GM23338 (cell line): ENCODE measurements around the gene HNRNPR. TPM values are rescaled to one million over a fixed set of nuclear protein-coding genes. Genes with fewer than 3 reads are reported as not detected.

ENCODE experiments used
- ATAC-seq: fragments of 200-7000 bp; cut with Tn5 transposase; 3 replicates; pipeline ENCODE4 v1.9.1; 2020
- DNase-seq: peaks from one replicate; pipeline ENCODE4 v3.0.0-alpha.2; 2015; ENCODE audit warnings: low spot score
- H2AFZ ChIP-seq: fragments of 200-600 bp; sonication (generic); 2 replicates; pipeline ENCODE4 v1.8.0; 2016; ENCODE audit warnings: antibody characterized with exemption, mild to moderate bottlenecking, moderate library complexity
- H3F3A ChIP-seq: fragments of 200-600 bp; sonication (generic); replicated peaks from 2 replicates; pipeline ENCODE4 v1.8.0; 2017; ENCODE audit warnings: antibody characterized with exemption, mixed run types, low read depth
- H3K27ac ChIP-seq: fragments of 200-600 bp; sonication (generic); 2 replicates; pipeline ENCODE4 v1.6.1; 2016; ENCODE audit warnings: low read depth
- H3K27me3 ChIP-seq: fragments of 200-600 bp; sonication (generic); 2 replicates; pipeline ENCODE4 v1.8.0; 2016; ENCODE audit warnings: mild to moderate bottlenecking, mixed run types, moderate library complexity; ENCODE audit not compliant: insufficient read depth
- H3K36me3 ChIP-seq: fragments of 200-600 bp; sonication (generic); 2 replicates; pipeline ENCODE4 v1.8.0; 2016; ENCODE audit warnings: mild to moderate bottlenecking; ENCODE audit not compliant: insufficient read depth
- H3K4me1 ChIP-seq: fragments of 200-600 bp; sonication (generic); 2 replicates; pipeline ENCODE4 v1.8.0; 2016; ENCODE audit warnings: mild to moderate bottlenecking, moderate library complexity; ENCODE audit not compliant: insufficient read depth
- H3K4me2 ChIP-seq: fragments of 200-600 bp; sonication (generic); 2 replicates; pipeline ENCODE4 v1.7.1; 2017; ENCODE audit warnings: mixed run types
- H3K4me3 ChIP-seq: fragments of 200-600 bp; sonication (generic); 2 replicates; pipeline ENCODE4 v1.6.1; 2016; ENCODE audit warnings: mixed run types
- H3K79me2 ChIP-seq: fragments of 200-600 bp; sonication (generic); replicated peaks from 2 replicates; pipeline ENCODE4 v1.8.0; 2017; ENCODE audit warnings: mild to moderate bottlenecking; ENCODE audit not compliant: insufficient read depth
- H3K9me2 ChIP-seq: fragments of 200-600 bp; sonication (generic); 2 replicates; pipeline ENCODE4 v1.8.0; 2017; ENCODE audit not compliant: insufficient read depth
- H4K20me1 ChIP-seq: fragments of 200-600 bp; sonication (generic); replicated peaks from 2 replicates; pipeline ENCODE4 v1.8.0; 2017; ENCODE audit warnings: mild to moderate bottlenecking; ENCODE audit not compliant: insufficient read depth
- H3K27ac Mint-ChIP-seq: 2 replicates; pipeline ENCODE4 v1.8.0; 2020; ENCODE audit warnings: inconsistent platforms, mild to moderate bottlenecking, moderate library complexity, mixed read lengths
- H3K27me3 Mint-ChIP-seq: 3 replicates; pipeline ENCODE4 v1.8.0; 2022; ENCODE audit warnings: low read depth, mild to moderate bottlenecking, moderate library complexity, mixed read lengths, inconsistent platforms; ENCODE audit not compliant: insufficient read depth, poor library complexity
- H3K36me3 Mint-ChIP-seq: 3 replicates; pipeline ENCODE4 v1.8.0; 2021; ENCODE audit warnings: low read depth, mild to moderate bottlenecking, inconsistent platforms, moderate library complexity, mixed read lengths
- H3K4me1 Mint-ChIP-seq: 3 replicates; pipeline ENCODE4 v1.8.0; 2020; ENCODE audit warnings: mild to moderate bottlenecking, inconsistent platforms, mixed read lengths
- H3K4me3 Mint-ChIP-seq: 3 replicates; pipeline ENCODE4 v1.8.0; 2021; ENCODE audit warnings: moderate library complexity, mild to moderate bottlenecking, inconsistent platforms, mixed read lengths
- H3K9me3 Mint-ChIP-seq: 3 replicates; pipeline ENCODE4 v1.8.0; 2020; ENCODE audit warnings: moderate library complexity, mild to moderate bottlenecking, inconsistent platforms, mixed read lengths
- CREB1 ChIP-seq: fragments of 250-450 bp; sonication (Bioruptor Pico); IDR thresholded peaks from 2 replicates; pipeline ENCODE4 v1.5.0; 2020; ENCODE audit warnings: low read depth, mild to moderate bottlenecking, moderate library complexity
- ETS1 ChIP-seq: IDR thresholded peaks from 2 replicates; pipeline ENCODE4 v1.6.1; 2016; ENCODE audit warnings: antibody characterized with exemption
- EZH2 ChIP-seq: fragments of 200-600 bp; sonication (generic); IDR thresholded peaks from one replicate; pipeline ENCODE4 v1.8.0; 2017; ENCODE audit warnings: antibody characterized with exemption, mild to moderate bottlenecking, low read depth; ENCODE audit not compliant: unreplicated experiment
- EZH2phosphoT487 ChIP-seq: fragments of 200-600 bp; sonication (generic); IDR thresholded peaks from one replicate; pipeline ENCODE4 v1.8.1; 2018; ENCODE audit warnings: antibody characterized with exemption; ENCODE audit not compliant: unreplicated experiment
- JUNB ChIP-seq: IDR thresholded peaks from one replicate; pipeline ENCODE4 v1.6.1; 2016; ENCODE audit warnings: antibody characterized with exemption; ENCODE audit not compliant: unreplicated experiment
- POLR2AphosphoS5 ChIP-seq: IDR thresholded peaks from 2 replicates; pipeline ENCODE4 v1.6.1; 2016; ENCODE audit warnings: antibody characterized with exemption, low read depth
- STAT1 ChIP-seq: IDR thresholded peaks from one replicate; pipeline ENCODE4 v1.6.1; 2016; ENCODE audit warnings: antibody characterized with exemption; ENCODE audit not compliant: unreplicated experiment
- ZNF331 ChIP-seq: fragments of 250-450 bp; sonication (Bioruptor Pico); IDR thresholded peaks from 2 replicates; pipeline ENCODE4 v1.5.0; 2020; ENCODE audit warnings: low read depth, mild to moderate bottlenecking, moderate library complexity
- long read RNA-seq: library from polyadenylated mRNA; unstranded; transcript quantifications from one replicate; pipeline ENCODE4 v2.0.0, GENCODE V29; 2020; ENCODE audit not compliant: unreplicated experiment
- polyA plus RNA-seq: library from polyadenylated mRNA; unstranded; fragments of >200 nt; fragmentation: Nextera tagmentation; extraction: Ambion mirVana; gene quantifications from 2 replicates; pipeline ENCODE4 v1.2.1, GENCODE V29; 2016
- total RNA-seq: library from RNA; depleted of rRNA; stranded (reverse); fragments of >200 nt; shearing (Covaris generic); gene quantifications from 2 replicates; pipeline ENCODE4 v1.2.3, GENCODE V29; 2014; rRNA removed
- TF ChIP-seq, protein P1 (sequence below): IDR thresholded peaks from one replicate; pipeline ENCODE4 v1.6.1; 2018; ENCODE audit warnings: antibody characterized with exemption; ENCODE audit not compliant: unreplicated experiment

The HNRNPR gene
- total RNA-seq (147 and 169 TPM in 2 replicates), polyA plus RNA-seq (183 and 200 TPM in 2 replicates)
- long read RNA-seq, transcript HNRNPR-202 (11 exons, 2,694 nt): major isoform, 12 of 136 reads
- long read RNA-seq, transcript HNRNPR-201 (11 exons, 2,629 nt): minor isoform, 8 of 136 reads
- long read RNA-seq, partial matches to known transcripts: 74 of 136 reads
- long read RNA-seq, other reads (novel, unspliced or antisense): 40 of 136 reads

GRCh38 chr1:23344111-23344986, at the start of gene HNRNPR:
TSS of gene HNRNPR (minus strand) at chr1:23344284. CDS start at chr1:23341008, 3,276 bp downstream.
- peak within 1 kb of the TSS; percentile 95 for H3K4me3 Mint-ChIP-seq
- peak; percentile 96 for ATAC-seq
- H3K4me1 Mint-ChIP-seq: peaks cover 34% of the 10 kb centered on the region
- peaks cover 44% of the 10 kb centered on the region for H3K27me3 Mint-ChIP-seq
- Histone ChIP-seq H3K4me2 (peak within 1 kb of the TSS; percentile 93), H3K79me2 (peaks cover 43% of the 10 kb centered on the region), H3K27ac (peak within 1 kb of the TSS; percentile 89), H3K4me1 (peaks cover 36% of the 10 kb centered on the region), H4K20me1 (peaks cover 39% of the 10 kb centered on the region), H3K36me3 (no peaks in the 10 kb centered on the region), H3K4me3 (peak within 1 kb of the TSS; percentile 88), H3K9me2 (no peaks in the 10 kb centered on the region), H3F3A (peaks cover 5% of the 10 kb centered on the region; the same call in 1 of the 2 replicates), H2AFZ (peak within 1 kb of the TSS; percentile 96), H3K27me3 (peaks cover 45% of the 10 kb centered on the region)
- peak within 1 kb of the TSS; percentile 97 for H3K27ac Mint-ChIP-seq
- TF ChIP-seq EZH2phosphoT487 (no peak), POLR2AphosphoS5 (peak; percentile 61), JUNB (no peak), ZNF331 (CRISPR knock-in tag) (no peak), CREB1 (CRISPR knock-in tag) (peak; percentile 86), EZH2 (no peak), STAT1 (no peak), ETS1 (no peak)
- TF ChIP-seq, protein P1, sequence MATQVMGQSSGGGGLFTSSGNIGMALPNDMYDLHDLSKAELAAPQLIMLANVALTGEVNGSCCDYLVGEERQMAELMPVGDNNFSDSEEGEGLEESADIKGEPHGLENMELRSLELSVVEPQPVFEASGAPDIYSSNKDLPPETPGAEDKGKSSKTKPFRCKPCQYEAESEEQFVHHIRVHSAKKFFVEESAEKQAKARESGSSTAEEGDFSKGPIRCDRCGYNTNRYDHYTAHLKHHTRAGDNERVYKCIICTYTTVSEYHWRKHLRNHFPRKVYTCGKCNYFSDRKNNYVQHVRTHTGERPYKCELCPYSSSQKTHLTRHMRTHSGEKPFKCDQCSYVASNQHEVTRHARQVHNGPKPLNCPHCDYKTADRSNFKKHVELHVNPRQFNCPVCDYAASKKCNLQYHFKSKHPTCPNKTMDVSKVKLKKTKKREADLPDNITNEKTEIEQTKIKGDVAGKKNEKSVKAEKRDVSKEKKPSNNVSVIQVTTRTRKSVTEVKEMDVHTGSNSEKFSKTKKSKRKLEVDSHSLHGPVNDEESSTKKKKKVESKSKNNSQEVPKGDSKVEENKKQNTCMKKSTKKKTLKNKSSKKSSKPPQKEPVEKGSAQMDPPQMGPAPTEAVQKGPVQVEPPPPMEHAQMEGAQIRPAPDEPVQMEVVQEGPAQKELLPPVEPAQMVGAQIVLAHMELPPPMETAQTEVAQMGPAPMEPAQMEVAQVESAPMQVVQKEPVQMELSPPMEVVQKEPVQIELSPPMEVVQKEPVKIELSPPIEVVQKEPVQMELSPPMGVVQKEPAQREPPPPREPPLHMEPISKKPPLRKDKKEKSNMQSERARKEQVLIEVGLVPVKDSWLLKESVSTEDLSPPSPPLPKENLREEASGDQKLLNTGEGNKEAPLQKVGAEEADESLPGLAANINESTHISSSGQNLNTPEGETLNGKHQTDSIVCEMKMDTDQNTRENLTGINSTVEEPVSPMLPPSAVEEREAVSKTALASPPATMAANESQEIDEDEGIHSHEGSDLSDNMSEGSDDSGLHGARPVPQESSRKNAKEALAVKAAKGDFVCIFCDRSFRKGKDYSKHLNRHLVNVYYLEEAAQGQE: no peak
- no peaks in the 10 kb centered on the region; the same call in 2 of the 3 replicates for H3K9me3 Mint-ChIP-seq
- H3K36me3 Mint-ChIP-seq: no peaks in the 10 kb centered on the region
- DNase-seq: peak; percentile 100
